GM19240 (cell line): ENCODE data around the gene FAM170B.

Experiments
- DNase-seq: peaks from one replicate; pipeline ENCODE4 v3.0.0; 2011; ENCODE audit warnings: low spot score; ENCODE audit not compliant: insufficient read length

The FAM170B gene

DNA sequence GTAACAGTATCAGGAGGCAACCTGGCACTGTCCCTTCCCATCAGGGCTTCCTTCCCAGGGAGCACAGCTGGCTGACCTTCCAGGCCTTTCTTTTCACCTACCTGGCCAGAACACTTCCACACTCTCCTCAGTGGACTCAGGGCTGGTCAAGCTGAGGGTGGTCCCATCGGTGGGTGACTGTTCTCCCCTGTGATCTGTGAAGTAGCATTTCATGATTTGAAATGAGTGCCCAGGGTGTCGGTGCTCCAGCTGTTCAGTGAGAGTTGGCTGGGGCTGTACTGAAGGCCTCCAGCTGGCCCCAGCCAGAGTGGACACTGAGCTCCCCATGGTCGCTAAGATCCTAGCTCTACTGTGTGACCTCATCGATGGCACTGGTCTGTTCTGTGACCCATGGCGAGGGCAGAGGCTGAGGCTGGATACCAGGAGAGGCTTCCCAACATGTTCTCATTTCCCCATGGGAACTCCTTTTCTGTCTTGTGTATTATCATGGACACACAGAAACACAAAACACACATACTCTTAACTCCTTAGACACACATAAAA, at the start of gene FAM170B:
Gene FAM170B (minus strand): TSS at position 316 of the 543 bp plus-strand sequence. CDS start 103 bp downstream, at position 213.
- DNase-seq: no peak

DNA sequence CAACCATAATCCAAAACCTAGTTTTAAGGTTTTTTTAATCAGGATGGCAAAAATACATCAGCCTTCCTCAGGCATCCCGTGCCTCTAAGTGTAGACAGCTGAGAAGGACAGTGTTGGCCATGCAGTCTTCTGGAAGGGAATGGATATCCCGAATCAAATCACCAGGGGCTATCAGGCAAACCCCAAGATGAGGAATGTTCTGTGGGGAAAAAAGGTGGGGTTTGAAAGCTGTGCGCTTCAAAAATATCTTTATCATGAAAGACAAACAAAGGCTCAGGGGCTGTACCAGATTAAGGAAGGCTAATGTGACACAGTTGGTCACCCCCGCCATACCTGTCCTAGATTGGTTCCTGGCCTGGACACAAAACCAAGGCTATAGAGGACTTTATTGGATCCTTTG, 49.0 kb upstream of the FAM170B start:
- no peak for DNase-seq

DNA sequence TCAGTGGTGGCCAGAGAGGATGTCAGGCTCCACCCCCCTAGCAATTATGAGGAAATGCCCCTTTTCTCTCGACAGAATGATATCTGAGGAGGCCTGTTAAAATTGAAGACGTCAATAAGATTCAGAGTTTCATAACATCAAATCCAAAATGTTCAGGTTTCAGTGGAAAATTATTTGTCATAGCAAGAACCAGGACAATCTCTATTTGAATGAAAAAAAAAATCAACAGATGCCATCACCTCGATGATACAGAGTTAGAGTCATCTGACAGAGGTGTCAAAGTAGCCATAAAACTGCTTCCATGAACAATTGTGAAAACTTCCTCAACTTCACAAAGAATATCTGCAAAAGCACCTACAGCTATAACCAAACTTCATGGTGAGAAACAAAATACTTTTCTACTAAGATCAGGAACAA, 46.6 kb upstream of the FAM170B start:
- no peak for DNase-seq

DNA sequence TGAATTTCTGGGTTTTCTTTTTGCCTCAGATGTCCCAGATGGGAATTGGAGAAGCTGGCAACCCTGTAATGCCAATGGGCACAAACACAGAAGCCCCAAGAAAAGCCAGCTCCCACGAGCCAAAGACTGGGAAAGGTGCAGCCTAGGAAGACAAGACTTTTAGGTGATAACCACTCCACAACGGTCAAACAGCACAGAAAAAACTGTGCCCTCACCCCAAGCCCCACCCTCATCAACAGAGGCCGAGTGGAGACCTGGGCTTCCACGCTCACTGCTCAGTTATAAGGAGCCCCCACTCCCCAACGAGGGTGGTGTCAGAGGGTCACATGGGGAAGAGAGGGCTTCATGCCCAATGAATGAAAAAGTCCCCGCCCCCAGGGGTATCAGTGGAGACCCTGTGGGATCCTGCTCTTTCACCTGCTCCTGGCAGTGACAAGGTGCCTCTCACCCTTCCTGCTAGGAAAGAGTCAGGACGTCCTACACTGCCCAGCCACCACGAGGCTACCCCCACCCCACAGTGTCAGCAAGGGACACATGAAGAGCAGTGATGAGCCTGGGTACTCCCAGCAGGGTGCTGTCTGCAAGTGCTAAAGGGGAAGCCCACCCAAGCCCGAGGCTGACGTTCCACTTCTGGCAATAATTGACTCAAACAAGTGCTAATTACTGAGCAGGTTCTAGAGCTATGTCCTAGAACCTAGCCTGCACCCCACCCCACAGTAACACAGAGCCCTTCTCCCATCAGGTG, 46.0 kb upstream of the FAM170B start:
- no peak for DNase-seq

DNA sequence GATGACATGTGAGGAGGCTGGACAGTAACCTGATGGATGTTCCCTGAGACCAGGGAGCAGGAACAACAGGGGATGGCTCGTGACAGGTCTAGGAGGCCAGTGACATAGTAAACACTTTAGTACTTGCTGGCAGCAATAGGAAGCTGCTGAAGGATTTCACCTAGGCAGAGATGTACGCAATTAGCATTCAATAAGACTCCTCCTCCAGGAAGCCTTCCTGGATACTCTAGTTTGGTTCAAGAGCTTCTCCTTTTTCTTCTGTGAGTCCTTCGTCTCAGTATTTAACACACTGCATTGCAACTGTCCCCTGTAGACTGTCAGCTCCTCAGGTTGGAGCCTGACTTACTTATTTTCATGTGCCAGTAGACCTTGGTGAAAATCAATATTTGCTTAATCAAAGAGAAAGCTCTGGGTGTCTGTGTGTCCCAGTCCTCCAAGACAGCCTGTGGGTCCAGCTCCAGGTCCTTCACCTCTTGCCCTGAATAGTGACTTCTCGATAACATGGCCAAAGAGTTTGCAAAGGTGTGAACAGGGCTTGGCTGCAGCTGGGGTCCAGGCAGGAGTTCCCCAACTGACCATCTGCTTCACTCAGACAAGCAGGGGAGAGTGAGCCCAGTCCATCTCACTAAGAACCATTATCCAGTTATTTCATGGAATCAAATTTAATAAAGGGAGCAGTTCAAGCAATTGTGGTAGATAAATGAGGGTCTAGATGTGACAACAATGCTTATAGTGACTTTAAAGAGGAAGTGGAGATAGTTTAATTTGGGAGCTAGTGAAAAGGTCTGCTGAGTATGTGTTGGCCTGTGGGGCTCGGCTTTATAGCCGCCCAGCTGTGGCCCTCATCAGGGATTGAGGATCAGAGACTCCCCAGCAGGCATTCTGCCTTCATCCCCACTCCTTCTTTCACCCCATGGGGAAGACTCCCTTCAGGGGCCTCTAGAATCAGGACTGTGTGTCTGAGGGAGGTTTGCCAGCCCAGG, 45.0 kb upstream of the FAM170B start:
- DNase-seq: no peak

DNA sequence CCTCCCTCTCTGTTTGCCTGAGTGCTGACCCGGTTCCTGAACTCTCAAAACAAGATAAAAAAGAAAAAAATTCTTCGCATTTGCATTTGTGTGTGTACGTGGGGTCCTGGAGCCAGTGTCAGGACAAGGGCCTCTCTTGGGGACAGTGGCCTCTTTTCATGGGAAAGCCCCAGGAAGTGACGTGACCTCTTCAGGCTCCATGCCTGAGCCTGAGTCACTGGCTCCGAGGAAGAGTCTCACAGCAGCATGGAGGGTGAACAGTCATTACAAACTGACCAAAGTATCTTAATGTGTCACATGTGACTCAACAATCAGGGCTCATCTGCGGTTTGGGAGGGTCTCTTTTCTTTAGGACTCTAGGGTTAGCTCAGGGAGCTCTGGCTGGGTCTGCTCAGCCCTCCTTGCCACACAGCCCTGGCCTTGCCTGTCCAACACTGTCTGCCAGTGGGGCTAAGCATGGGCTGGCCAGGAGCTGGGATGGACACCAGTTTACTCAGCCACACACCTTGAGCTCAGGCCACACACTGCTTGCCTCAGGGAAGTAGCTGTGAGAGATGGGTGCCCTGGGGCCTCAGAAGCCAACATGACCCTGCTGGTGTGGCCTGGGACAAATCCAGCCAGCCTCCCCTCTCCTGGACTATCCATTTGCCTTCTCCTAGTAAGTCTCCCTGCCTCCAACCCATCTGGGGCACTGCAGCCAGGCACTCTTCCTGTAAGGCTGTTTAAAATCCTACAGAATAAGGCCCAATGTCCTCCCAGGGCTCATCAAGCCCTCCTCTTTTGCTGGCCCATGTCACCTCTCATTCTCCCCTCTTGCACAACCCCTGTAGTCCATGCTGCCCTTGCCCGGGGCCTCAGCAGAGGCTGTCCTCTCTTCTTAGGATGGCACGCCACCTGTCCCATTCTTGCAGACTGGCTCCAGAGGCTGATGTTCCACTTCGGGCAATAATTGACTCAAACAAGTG, 43.9 kb upstream of the FAM170B start:
- DNase-seq: peak; percentile 51

DNA sequence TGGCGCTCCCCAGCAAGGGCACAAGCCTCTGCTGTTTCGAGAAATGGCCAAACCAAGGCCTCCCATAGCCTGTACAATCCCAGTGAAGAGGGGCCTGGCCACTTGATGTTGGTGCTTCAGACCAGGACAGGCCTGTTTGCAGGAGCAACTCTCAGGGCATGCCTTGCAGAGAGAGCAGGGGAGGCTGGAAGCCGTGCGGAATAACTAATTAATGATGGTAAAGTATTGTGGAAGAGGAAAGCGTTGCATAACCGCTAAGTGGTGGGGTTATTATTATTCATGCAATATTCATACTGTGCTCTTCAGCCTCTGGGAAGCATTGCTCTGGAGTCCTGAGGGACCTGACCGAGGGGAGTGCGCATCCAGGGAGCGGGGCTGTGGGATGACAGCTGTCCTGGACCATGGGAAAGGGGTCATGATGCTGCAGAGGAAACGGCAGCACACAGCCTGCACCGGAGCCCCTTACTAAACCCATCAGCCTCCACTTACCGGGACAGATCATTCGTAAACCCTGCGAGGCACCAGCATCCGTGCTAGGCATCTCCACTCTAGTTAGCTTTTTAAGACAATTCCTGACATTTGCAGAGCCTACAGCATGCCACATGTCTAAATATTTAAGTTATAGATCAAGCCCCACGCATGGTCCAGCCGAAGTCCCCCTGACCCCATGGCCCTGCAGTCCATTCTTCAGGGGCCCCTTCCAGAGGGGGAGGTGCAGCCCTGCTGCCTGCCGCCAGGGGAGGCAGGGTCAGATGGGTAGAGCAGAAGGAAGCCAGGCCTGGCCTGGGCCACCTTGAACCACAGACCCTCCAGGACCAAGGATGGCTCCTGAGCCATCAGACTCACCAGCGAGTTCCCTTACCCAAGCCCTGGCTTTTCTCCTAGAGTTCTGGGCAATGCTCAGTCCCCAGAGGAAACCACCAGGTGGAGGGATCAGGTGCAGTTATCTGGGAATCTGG, 42.8 kb upstream of the FAM170B start:
- DNase-seq: no peak

DNA sequence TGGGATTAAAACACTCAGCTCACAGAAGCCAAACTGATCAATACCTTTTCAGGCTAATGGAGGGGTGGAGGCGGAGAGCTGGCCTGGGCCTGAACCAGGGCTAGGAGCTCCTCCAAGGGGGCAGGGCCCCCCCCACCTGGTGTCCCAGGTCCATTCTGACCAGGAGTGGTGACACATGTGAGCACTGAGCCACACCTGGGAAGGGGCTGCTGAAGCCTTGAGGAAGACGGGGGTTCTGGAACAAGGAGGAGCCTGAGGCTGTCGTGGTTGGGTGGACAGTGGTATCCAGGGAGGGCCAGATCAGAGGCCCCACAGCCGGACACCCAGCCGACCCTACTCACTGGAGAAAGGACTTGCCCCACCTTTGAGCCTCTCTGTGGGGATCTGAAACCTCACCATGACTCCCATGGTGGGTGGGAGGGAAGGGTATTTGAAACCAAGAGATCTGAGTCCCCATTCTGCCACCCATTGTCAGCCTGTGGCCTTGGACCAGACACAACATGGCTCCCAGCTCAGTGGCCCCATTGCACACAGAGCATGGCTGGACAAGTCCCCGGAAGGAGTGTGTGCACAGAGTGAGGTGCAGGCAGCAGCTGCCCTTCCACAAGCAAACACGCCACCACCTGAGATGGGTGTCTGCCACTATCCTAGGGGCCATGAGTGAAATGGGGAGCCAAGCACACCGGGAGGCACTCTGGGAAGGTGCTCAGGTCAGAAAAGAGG, 41.9 kb upstream of the FAM170B start:
- DNase-seq: no peak

DNA sequence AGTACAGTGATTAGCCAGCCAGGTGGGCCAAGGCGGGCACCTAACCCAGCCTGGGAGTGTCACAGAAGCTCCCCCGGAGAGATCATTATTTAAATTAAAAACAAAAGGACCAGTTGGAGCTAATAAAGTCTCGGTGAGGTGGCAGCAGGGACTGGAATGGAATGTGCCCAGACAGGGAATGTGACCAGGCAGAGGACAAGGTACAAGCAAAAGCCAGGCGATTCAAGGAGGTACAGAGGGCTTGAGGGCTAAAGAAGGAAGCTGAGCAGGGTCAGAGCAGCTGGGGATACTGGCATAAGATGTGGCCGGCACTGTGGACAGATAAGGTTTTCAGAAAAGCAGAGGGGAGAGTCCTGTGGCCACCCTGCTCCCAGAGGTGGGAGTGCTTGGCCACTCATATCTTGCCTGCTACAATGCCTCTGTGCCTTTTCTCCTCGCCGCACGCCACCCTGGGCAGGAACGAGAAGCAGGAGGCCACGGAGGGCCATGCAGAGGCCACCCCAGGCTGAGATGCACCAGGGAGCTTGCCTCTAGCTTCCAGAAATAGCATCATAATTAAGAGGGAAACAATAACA, 41.2 kb upstream of the FAM170B start:
- no peak for DNase-seq

DNA sequence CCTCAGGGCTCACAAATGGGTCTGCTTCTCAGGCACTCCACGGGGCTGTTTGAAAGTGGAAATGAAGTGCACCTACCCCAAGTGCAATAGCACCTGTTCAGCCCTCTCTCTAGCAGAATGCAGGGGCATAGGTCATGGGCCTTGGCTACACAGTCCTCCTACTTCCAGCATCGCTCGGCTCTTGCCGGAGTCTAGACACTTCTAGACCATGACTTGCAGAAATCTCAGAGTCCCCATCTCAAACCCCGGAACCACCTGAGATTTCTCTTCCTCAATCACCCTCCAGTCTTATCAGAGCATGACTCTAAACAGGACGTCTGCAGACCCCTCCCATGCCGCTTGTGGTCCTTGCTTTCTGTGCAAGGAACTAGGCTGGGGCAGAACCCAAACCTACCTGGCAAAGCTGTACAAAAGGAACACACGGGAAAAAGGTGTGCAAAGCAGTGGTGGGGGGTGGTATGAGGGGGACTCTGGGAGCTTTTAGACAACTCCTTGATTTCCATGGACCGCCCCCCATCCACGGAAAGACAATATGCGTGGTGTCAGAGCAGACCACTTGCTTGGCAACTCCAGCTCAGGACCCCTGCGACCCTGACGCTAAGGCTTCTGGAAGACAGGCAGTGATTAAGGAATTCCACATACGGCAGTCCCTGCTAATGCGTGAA, 40.6 kb upstream of the FAM170B start:
- DNase-seq: no peak

DNA sequence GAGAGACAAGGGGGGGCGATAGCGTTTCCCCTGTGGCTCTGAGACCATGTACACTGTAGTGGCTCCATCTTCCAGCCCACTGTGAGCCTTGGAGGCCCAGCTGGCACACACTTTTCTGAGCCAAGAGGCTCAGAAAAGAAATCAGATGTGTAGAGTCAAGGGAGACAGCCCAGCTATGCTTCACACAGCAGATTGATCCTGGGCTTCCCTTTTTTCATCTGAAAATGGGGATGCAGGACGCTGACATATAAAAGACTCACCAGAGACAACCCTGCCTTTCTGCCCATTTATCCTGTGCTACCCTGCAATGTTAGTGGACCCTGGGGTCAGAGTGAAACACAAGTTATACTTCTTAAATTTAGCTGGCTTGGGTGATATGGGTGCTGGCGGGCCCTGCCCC, 40.0 kb upstream of the FAM170B start:
- no peak for DNase-seq

DNA sequence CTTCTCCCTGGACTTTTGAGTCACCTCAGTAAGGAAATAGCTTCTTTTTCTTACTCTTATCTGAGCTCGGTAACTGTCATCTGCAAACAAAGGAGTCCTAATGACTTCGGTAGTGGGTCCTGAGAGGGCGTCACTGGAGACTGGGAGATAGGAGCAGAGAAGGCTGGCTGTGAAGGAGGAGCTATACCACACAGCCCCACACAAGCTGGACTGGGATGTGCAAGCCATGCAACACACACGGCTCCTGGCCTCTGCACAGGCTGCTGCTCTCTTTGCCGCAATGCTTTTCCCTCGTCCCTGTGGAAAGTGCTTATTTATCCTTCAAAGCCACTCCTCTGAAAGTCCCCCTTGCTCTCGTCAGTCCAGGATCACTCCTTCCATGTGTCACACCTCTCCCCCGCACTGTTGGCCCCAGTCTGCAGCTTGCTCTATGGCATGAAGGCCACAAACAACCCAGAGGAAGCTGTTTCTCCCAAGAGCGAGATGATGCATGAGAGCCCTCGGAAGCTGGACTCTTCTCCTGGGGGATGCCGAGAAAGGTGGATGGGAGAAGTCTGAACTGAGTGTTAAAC, 39.5 kb upstream of the FAM170B start:
- no peak for DNase-seq

DNA sequence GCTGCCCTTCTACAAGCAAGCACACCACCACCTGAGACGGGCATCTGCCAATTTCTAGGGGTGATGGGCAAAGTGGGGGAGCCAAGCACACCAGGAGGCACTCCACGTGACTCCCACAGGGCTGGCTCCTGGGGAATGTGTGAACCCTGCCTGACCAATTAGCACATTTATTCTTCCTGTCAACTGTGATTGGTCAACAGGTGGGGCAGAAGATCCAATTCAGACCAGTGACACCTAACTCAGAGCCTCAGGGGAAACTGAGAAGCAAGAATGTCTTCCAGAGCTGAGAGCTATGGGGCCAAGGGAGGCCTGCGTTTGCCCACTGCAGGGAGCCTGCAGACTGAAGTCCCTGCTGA, 38.9 kb upstream of the FAM170B start:
- DNase-seq: no peak

DNA sequence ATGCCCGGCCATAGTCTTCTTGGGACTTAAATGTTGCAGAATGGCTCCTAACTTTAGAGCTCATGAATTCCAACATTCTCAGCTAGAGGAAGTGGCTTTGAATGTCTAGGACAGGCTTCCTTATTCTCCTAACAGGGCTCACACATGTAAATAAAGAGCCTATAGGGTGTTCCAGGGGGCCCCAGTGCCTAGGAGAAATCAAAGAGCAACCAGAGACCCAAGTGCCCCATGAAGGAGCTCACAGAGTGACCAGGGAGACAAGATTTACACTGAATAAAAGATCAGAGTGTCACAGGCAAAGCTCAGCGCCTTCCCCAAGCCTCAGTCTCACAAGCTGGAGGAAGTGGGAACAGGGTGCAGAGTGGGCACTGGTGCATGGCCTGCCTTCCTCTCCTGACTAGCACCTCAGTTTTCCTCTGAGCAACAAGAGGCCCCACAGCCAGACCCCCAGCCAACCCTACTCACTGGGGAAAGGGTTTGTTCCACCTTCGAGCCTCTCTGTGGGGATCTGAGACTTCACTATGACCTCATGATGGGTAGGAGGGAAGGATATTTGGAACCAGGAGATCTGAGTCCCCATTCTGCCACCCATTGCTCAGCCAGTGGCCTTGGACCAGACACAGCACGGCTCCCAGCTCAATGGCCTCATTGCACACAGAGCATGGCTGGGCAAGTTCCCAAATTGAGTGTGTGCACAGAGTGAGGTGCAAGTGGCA, 38.4 kb upstream of the FAM170B start:
- no peak for DNase-seq

DNA sequence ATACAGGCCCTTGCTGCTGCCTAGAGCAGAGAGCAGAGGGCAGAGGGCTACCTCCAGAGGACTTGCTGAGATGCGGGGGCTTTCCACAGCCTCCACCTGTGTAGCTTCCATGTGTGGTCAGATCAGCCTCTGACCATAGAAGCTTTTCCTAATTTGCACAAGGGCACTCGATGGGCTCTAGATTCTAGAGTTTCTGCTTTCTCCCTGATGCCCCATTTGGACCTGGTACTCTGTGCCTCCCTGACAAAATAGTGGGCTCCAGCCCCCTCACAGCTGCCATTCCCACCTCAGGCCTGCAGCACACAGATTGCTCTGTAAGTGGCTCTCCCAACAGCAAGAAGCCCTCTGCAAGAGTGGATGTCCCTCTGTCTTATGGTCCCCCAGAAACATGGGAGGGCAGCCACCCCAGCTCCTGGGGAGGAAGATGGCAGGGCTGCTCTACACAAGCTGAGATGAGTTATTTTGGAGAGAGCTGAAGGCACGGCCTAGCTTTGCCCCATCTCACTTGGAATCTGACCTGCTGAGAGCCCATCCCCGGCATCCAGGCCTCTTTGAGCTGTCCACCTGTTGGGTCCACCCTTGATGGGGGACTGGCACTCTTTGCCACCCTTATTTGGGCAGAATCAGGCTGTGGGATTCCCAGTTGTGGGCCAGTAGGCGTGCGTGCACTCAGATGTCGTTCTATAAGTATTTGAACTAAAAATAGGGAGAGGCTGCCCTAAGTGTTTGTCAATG, 37.7 kb upstream of the FAM170B start:
- DNase-seq: no peak

DNA sequence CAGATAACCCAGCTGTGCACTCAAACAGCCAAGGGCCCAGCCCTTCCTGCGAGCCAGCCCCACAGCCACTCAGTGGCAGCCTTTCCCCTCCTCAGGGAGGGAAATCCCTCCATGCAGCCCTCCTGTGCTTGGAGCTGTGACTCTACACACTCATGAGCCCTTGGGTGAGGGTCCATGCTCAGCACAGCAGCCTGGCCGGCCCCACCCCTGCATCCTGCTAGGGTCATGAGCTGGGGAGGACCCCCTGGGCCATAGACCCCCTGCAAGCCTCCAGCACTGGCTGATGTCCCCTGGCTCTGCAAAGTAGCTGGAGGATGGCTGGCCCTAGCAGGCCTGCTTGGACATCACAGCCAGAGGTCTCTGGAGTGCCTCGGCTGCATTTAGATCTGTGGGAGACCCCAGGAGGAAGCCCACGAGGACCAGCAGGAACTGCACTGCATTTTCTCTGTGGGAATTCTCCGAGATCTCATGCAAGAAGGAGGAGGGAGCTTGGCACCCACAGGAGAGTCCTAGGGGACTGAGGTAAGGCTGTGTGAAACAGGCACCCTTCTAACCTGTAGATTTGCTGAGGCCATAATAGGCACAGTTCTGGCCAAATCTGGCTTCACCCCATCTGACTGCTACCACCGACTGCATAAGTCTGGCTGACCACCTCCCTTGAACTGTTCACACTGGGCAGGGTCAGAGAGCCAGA, 37.0 kb upstream of the FAM170B start:
- no peak for DNase-seq
